Psoas muscle (tissue), 8 donors: Measurements from ENCODE around the gene P4HB. TPM values are rescaled to one million over a fixed set of nuclear protein-coding genes. Genes with fewer than 3 reads are reported as not detected.

Experiments
- ATAC-seq, 4 donors: fragments of 200-7000 bp; cut with Tn5 transposase; one replicate each; pipeline ENCODE4 v1.9.1; 2020; ENCODE audit warnings: moderate library complexity in 3 of 4, mild to moderate bottlenecking in 2 of 4
- DNase-seq, 2 donors: peaks; one replicate each; pipeline ENCODE4 v3.0.0-alpha.2; 2020
- H3K27ac ChIP-seq: fragments of 200-600 bp; one replicate; pipeline ENCODE4 v1.8.0; 2022
- H3K27me3 ChIP-seq, 3 donors: fragments of 200-600 bp in 1 of 3; one replicate each; pipeline versions ENCODE4 v1.6.1 to v1.8.0; 2013 to 2022; ENCODE audit warnings: low read length in 2 of 3, mild to moderate bottlenecking in 2 of 3, moderate library complexity in 1 of 3; ENCODE audit not compliant: insufficient read depth in 3 of 3
- H3K36me3 ChIP-seq, 2 donors: fragments of 200-600 bp in 1 of 2; one replicate each; pipeline versions ENCODE4 v1.6.1 to v1.8.0; 2013 to 2022; ENCODE audit warnings: low read depth in 1 of 2, mild to moderate bottlenecking in 1 of 2, moderate library complexity in 1 of 2; ENCODE audit not compliant: insufficient read depth in 1 of 2
- H3K4me1 ChIP-seq: fragments of 200-600 bp; one replicate; pipeline ENCODE4 v1.8.0; 2022
- H3K4me3 ChIP-seq: fragments of 200-600 bp; one replicate; pipeline ENCODE4 v1.8.0; 2022; ENCODE audit warnings: mild to moderate bottlenecking
- H3K9me3 ChIP-seq: fragments of 200-600 bp; one replicate; pipeline ENCODE4 v1.8.0; 2022
- WGBS, 3 donors: extraction: QIAGEN DNeasy Blood & Tissue Kit; methylation state at CpG; one replicate each; pipeline versions ENCODE4 v1.1.6 to v1.1.7; 2013; 5-methylcytosine and 5-hydroxymethylcytosine counted together
- intact Hi-C, 2 donors: fragments of 100-400 bp; cut with DNase I; formaldehyde crosslinking; loops; one replicate each; pipeline versions ENCODE4 v1.11.0 to v1.14.2; 2022
- polyA plus RNA-seq, 3 donors: library from polyadenylated mRNA; stranded (reverse); fragments of 200-250 nt; gene quantifications; one replicate each; pipeline ENCODE4 v1.2.3, GENCODE V29; 2013
- total RNA-seq, 4 donors: library from RNA; stranded (reverse); fragmentation: NEBNext Ultra II Directional in 2 of 4; extraction: Animal tissue kit (Norgen Biotek cat#: 25700) in 2 of 4; gene quantifications; one replicate each; pipeline versions ENCODE4 v1.2.1 to v1.2.4, GENCODE V29; 2021 to 2023
- TF ChIP-seq, protein P1 (sequence below): fragments of 200-600 bp; IDR thresholded peaks from one replicate; pipeline ENCODE4 v1.8.0; 2022; ENCODE audit warnings: antibody characterized with exemption
- donor health status: healthy with polysubstance abuse.
- donor health status: DM: no; HTN: no; CAD: no; lungs with moderate emphysema.
- donor health status: Bipolar disorder and iron deficiency.
- donor health status: healthy.
- donor health status: DM: yes; HTN: yes; CAD: no.
- donor health status: DM: no; HTN: no; CAD: no.
- donor health status: DM: no; HTN: no; CAD: no.
- donor health status: DM: yes; HTN: yes; CAD: no.

The P4HB gene
- total and polyA plus RNA-seq, 7 donors, result 236 to 384 (median 267) TPM

DNA sequence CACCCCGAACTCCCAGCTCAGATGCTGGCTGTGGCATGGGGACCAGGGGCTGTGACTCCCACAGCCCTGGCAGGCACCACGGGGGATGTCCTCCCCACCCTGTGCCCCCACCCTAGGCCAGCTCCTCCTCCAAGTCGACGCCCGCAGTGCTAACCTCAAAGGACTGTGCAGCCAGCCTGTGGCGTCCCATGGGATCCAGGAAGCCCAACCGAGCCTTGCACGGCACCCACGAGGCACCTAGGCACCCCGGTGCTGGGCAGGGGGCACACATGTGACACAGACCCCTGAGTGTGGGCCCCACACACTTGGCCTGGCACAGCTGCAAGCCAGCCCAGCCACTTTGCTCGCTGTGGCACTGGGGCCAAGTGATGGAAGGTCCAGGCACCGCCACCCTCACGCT is 52.5 kb downstream of the P4HB start:
- 42 to 55% (median 47%) methylated on average over 13 of the region's 13 CpGs for WGBS, 3 donors
- no peak overlapping the region for H3K4me3 ChIP-seq
- no peaks in the 10 kb centered on the region for H3K36me3 ChIP-seq
- TF ChIP-seq, protein P1, sequence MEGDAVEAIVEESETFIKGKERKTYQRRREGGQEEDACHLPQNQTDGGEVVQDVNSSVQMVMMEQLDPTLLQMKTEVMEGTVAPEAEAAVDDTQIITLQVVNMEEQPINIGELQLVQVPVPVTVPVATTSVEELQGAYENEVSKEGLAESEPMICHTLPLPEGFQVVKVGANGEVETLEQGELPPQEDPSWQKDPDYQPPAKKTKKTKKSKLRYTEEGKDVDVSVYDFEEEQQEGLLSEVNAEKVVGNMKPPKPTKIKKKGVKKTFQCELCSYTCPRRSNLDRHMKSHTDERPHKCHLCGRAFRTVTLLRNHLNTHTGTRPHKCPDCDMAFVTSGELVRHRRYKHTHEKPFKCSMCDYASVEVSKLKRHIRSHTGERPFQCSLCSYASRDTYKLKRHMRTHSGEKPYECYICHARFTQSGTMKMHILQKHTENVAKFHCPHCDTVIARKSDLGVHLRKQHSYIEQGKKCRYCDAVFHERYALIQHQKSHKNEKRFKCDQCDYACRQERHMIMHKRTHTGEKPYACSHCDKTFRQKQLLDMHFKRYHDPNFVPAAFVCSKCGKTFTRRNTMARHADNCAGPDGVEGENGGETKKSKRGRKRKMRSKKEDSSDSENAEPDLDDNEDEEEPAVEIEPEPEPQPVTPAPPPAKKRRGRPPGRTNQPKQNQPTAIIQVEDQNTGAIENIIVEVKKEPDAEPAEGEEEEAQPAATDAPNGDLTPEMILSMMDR, result no peak
- intact Hi-C loops, result no loop called here
- H3K27ac ChIP-seq, result no peak overlapping the region
- ATAC-seq (no peak), DNase-seq (no peak)
- H3K27me3 ChIP-seq, result peaks cover 0 to 73% (median 30%) of the 10 kb centered on the region in 3 donors
- no peaks in the 10 kb centered on the region for H3K4me1 ChIP-seq
- no peaks in the 10 kb centered on the region for H3K9me3 ChIP-seq

DNA sequence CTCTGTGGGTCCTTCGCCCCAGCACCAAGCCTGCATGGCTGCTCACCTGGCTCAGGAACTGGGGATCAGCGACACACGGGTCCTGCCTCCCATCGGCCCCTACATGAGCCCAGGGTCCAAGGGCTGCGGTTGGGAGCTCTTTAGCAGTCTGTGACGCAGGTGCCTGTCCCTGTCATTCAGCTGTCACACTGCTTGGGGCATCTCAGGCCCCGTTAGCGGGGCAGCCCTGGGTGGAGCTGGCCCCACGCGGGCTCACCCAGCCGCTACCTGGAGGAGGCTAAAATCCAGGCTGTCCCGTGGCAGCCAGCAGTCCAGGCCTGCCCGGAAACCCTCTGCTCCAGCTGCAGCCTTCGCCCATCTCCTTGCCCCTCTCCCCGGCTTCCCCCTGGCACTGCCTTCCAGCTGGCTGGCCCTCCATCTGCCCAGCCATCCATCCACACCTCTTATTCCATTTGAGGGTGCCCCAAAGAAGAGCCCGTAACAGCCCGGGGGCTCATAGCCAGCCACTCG is 53.1 kb downstream of the P4HB start:
- Histone ChIP-seq H3K4me1 (no peaks in the 10 kb centered on the region), H3K4me3 (no peak overlapping the region), H3K9me3 (no peaks in the 10 kb centered on the region), H3K27me3 (peaks cover 0 to 79% (median 35%) of the 10 kb centered on the region in 3 donors), H3K27ac (no peak overlapping the region), H3K36me3 (no peaks in the 10 kb centered on the region)
- DNase-seq, result no peak
- peak in 2 of 4 donors; percentile 23 to 42 for ATAC-seq
- 38 to 49% (median 47%) methylated on average over 15 to 18 of the region's 18 CpGs for whole genome bisulfite sequencing, 3 donors
- intact Hi-C loops, result no loop called here
- TF ChIP-seq, protein P1, result no peak

DNA sequence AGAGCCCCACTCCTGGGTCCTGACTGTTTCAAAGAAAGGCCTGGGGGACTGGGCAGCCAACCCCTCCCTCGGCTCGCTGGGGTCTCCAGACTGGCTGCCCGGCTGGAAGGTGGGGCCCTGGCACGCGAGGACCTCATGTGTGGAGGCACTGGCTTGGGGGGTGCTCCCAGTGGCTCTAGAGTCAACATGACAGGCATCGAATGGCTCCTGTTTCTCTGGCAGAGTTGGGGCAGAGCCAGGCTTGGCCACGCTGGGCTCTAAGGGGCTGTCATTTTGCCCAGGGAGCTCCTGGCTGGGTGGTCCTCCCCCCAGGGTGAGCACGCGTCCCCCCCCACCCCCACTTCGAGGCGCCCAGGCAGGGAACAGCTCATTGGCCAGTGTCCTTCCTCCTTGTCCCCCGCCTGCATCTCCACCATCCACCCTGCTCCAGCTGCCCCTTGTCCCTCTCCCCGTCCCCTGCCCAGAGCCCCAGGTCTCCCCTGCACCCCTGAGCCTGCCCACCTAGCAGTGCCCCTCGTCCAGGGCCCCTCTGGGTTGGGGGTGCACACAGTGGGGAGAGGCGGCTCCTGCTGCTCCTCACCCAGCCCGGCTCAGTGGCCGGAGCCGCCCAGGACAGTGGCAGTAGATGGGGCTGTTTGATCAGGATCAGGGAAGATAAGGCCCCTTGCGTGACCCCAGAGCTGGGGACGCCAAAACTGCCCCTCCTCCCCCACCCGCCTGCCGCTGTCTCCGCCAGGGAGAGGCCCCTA is 53.7 kb downstream of the P4HB start:
- ATAC-seq (peak in 2 of 4 donors; percentile 7 to 12), DNase-seq (no peak)
- H3K4me1 ChIP-seq, result no peaks in the 10 kb centered on the region
- H3K27me3 ChIP-seq, result peaks cover 0 to 82% (median 39%) of the 10 kb centered on the region in 3 donors
- H3K9me3 ChIP-seq, result no peaks in the 10 kb centered on the region
- H3K4me3 ChIP-seq, result no peak overlapping the region
- no peaks in the 10 kb centered on the region for H3K36me3 ChIP-seq
- TF ChIP-seq, protein P1, result no peak
- WGBS, 3 donors, result 17 to 27% (median 22%) methylated on average over 18 to 23 of the region's 23 CpGs
- H3K27ac ChIP-seq, result no peak overlapping the region
- intact Hi-C loops, result no loop called here

DNA sequence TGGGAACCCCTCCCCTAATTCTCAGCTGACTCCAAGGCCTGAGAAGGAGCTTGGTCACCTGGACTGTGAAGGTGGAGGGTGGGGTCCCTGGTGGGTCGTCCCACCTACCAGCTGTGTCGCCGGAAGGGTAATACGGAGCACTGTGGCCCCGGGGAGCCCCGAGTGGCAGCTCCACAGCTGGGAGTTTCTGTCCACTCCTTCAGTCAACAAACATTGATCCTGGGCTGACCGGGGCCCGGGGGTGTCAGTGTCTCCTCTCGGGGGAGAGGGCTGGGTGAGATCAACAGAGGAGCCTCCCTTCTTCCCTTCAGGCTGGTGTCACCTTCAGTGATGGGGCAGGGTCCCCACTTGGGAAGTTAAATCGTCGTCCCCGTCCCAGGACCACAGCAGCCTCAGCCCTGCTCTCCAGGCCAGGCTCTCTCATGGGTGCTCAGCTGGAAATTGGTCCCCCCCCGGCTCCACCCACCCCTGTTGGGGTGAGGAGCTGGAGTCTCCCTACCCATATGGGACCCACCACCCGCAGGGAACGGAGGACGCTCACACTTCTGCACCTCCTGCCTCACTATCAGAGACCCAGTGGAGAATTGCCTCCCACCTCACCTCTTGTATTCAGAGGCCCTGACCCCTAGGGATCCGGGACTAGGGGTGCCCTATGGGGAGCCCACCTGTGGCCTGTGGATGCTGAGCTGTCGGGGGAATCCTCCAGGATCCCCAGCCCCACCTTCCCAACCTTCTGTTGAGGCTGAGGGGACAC is 54.5 kb downstream of the P4HB start:
- no peak for DNase-seq
- WGBS, 3 donors, result 62 to 68% (median 64%) methylated on average over 17 to 18 of the region's 18 CpGs
- intact Hi-C loops, result no loop called here
- ATAC-seq, result no peak
- Histone ChIP-seq H3K9me3 (no peaks in the 10 kb centered on the region), H3K27ac (no peak overlapping the region), H3K4me1 (no peaks in the 10 kb centered on the region), H3K36me3 (no peaks in the 10 kb centered on the region), H3K27me3 (peaks cover 0 to 82% (median 39%) of the 10 kb centered on the region in 3 donors), H3K4me3 (no peak overlapping the region)
- TF ChIP-seq, protein P1, result no peak
